ENCODE results near the gene PAF1.

The PAF1 gene

GRCh38 chr19:39399668-39400050 is 8.8 kb upstream of the PAF1 start:
- Histone ChIP-seq H3K9ac (ENCODE audit: low read length) (no peak overlapping the region), H3F3A (ENCODE audit: insufficient read depth, low read length) (peaks cover 61% of the 10 kb centered on the region)

GRCh38 chr19:39398297-39398864 is 7.5 kb upstream of the PAF1 start:
- TF ChIP-seq CTCF (IDR thresholded peaks at IDR 0.05; ENCODE audit: low read length) (no peak), EZH2 (optimal IDR thresholded peaks at IDR 0.05; ENCODE audit: low read depth, low read length) (no peak), EZH2phosphoT487 (IDR thresholded peaks at IDR 0.05; ENCODE audit: low read length) (no peak)
- no peaks in the 10 kb centered on the region for H4K20me1 ChIP-seq (ENCODE audit: insufficient read depth, low read length)
- H3K79me2 ChIP-seq (ENCODE audit: low read length), result peaks cover 20% of the 10 kb centered on the region
- H3K9me2 ChIP-seq (replicated peaks; ENCODE audit: insufficient read depth, low read length), result no peaks in the 10 kb centered on the region
- H3K27ac ChIP-seq (ENCODE audit: low read length), result peak overlapping the region; percentile 75
- peaks cover 49% of the 10 kb centered on the region for H3F3A ChIP-seq (ENCODE audit: insufficient read depth, low read length)
- no peaks in the 10 kb centered on the region for H3K9me3 ChIP-seq (replicated peaks; ENCODE audit: insufficient read depth, low read length)
- H3K4me1 ChIP-seq (ENCODE audit: low read length), result peaks cover 40% of the 10 kb centered on the region
- peak overlapping the region; percentile 59 for H3K9ac ChIP-seq (ENCODE audit: low read length)
- peak overlapping the region; percentile 48 for H3K4me2 ChIP-seq (ENCODE audit: low read depth, low read length)
- no peak overlapping the region for H2AFZ ChIP-seq (ENCODE audit: low read length)
- no peak overlapping the region for H3K4me3 ChIP-seq (ENCODE audit: low read length)
- no peaks in the 10 kb centered on the region for H3K27me3 ChIP-seq (replicated peaks; ENCODE audit: insufficient read depth, low read length)
- DNase-seq, result peak; percentile 30
- no peaks in the 10 kb centered on the region for H3K36me3 ChIP-seq (replicated peaks; ENCODE audit: insufficient read depth, low read length)

More at GRCh38 chr19:39399668-39400050, 8.8 kb upstream of the PAF1 start:
- no peak overlapping the region for H3K4me3 ChIP-seq (ENCODE audit: low read length)
- peaks cover 14% of the 10 kb centered on the region; the same call in 1 of the 2 replicates for H3K79me2 ChIP-seq (ENCODE audit: low read length)
- no peaks in the 10 kb centered on the region for H3K9me2 ChIP-seq (replicated peaks; ENCODE audit: insufficient read depth, low read length)
- H3K4me2 ChIP-seq (ENCODE audit: low read depth, low read length), result no peak overlapping the region
- H3K4me1 ChIP-seq (ENCODE audit: low read length), result peaks cover 47% of the 10 kb centered on the region
- H3K27me3 ChIP-seq (replicated peaks; ENCODE audit: insufficient read depth, low read length), result no peaks in the 10 kb centered on the region
- no peak for TF ChIP-seq CTCF (IDR thresholded peaks at IDR 0.05; ENCODE audit: low read length)
- TF ChIP-seq EZH2phosphoT487 (IDR thresholded peaks at IDR 0.05; ENCODE audit: low read length), result no peak
- no peak for TF ChIP-seq EZH2 (optimal IDR thresholded peaks at IDR 0.05; ENCODE audit: low read depth, low read length)
- H4K20me1 ChIP-seq (ENCODE audit: insufficient read depth, low read length), result no peaks in the 10 kb centered on the region
- no peak overlapping the region for H2AFZ ChIP-seq (ENCODE audit: low read length)
- no peaks in the 10 kb centered on the region for H3K9me3 ChIP-seq (replicated peaks; ENCODE audit: insufficient read depth, low read length)
- H3K36me3 ChIP-seq (replicated peaks; ENCODE audit: insufficient read depth, low read length), result no peaks in the 10 kb centered on the region
- no peak for DNase-seq
- H3K27ac ChIP-seq (ENCODE audit: low read length), result no peak overlapping the region; the same call in 1 of the 2 replicates

- H3F3A ChIP-seq (ENCODE audit: insufficient read depth, low read length), result peaks cover 41% of the 10 kb centered on the region
- no peaks in the 10 kb centered on the region for H3K9me2 ChIP-seq (replicated peaks; ENCODE audit: insufficient read depth, low read length)
- peaks cover 39% of the 10 kb centered on the region for H3K4me1 ChIP-seq (ENCODE audit: low read length)
- DNase-seq, result peak; percentile 82
- peak overlapping the region; percentile 59 for H3K9ac ChIP-seq (ENCODE audit: low read length)
- H3K4me3 ChIP-seq (ENCODE audit: low read length), result no peak overlapping the region
- H3K27me3 ChIP-seq (replicated peaks; ENCODE audit: insufficient read depth, low read length), result no peaks in the 10 kb centered on the region
- no peak overlapping the region for H2AFZ ChIP-seq (ENCODE audit: low read length)
- H3K27ac ChIP-seq (ENCODE audit: low read length), result peak overlapping the region; percentile 75
- H3K79me2 ChIP-seq (ENCODE audit: low read length), result peaks cover 25% of the 10 kb centered on the region
- H3K4me2 ChIP-seq (ENCODE audit: low read depth, low read length), result peak overlapping the region; percentile 48
- no peaks in the 10 kb centered on the region for H3K9me3 ChIP-seq (replicated peaks; ENCODE audit: insufficient read depth, low read length)
- TF ChIP-seq EZH2phosphoT487 (IDR thresholded peaks at IDR 0.05; ENCODE audit: low read length), result no peak
- peak; percentile 95 for TF ChIP-seq CTCF (IDR thresholded peaks at IDR 0.05; ENCODE audit: low read length)
- H3K36me3 ChIP-seq (replicated peaks; ENCODE audit: insufficient read depth, low read length), result no peaks in the 10 kb centered on the region
- H4K20me1 ChIP-seq (ENCODE audit: insufficient read depth, low read length), result no peaks in the 10 kb centered on the region
Observed at GRCh38 chr19:39397360-39398296, 6.7 kb upstream of the PAF1 start.

Data from MM.1S (cell line).